Measurements from ENCODE around the gene FPR1. TPM values are rescaled to one million over a fixed set of nuclear protein-coding genes. Genes with fewer than 3 reads are reported as not detected.

FPR1 gene
- total RNA-seq, 2 donors from 2014 or later = 0.77 to 5.6 TPM

DNA sequence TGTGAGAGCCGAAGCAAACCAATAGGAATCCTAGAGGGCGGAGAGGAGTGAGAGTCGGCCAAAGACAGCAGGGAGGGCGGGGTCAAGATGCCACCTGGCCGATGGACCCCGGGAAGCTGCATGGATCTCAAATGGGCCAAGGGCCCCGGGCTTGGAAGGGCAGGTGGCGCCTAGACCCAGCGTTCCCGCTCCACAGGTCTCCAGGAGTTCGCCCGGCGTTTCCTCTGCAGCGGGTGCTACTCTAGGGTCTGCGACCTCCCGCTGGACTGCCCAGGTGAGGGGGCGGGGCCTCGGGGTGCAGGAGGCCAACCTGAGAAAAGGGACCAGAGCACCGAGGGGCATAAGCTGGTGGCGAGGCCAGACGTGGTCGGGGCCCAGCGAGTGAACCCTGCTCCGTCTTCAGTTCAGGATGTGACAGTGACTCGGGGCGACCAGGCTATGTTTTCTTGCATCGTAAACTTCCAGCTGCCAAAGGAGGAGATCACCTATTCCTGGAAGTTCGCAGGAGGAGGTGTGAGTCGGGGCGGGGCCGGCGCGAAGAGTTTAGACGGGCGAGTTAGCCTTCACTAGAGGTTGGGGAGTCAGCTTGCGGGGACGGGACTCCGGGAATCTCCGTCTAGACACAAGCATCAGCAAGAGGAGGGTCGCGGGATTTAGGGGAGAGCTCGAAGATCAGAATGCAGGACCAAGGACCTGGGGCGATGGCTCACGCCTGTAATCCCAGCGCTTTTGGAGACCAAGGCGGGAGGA lies 48.7 kb downstream of the FPR1 start:
- DNase-seq (ENCODE audit: low spot score) = peak; percentile 73
- intact Hi-C loops (cut with DNase I) = loop anchor here (5.0 kb wide), 1 partner anchor 336 kb away; the partner anchor contains the start of genes CLDND2 and ETFB
- Histone ChIP-seq H3K4me1 (replicated peaks) (peaks cover 13% of the 10 kb centered on the region), H3K36me3 (no peaks in the 10 kb centered on the region), H3K27ac (peak overlapping the region; percentile 88 to 91), H3K27me3 (replicated peaks; ENCODE audit: insufficient read depth) (no peaks in the 10 kb centered on the region), H3K9me3 (no peaks in the 10 kb centered on the region), H3K4me3 (peak overlapping the region; percentile 57 to 71)
- TF ChIP-seq, protein P1, sequence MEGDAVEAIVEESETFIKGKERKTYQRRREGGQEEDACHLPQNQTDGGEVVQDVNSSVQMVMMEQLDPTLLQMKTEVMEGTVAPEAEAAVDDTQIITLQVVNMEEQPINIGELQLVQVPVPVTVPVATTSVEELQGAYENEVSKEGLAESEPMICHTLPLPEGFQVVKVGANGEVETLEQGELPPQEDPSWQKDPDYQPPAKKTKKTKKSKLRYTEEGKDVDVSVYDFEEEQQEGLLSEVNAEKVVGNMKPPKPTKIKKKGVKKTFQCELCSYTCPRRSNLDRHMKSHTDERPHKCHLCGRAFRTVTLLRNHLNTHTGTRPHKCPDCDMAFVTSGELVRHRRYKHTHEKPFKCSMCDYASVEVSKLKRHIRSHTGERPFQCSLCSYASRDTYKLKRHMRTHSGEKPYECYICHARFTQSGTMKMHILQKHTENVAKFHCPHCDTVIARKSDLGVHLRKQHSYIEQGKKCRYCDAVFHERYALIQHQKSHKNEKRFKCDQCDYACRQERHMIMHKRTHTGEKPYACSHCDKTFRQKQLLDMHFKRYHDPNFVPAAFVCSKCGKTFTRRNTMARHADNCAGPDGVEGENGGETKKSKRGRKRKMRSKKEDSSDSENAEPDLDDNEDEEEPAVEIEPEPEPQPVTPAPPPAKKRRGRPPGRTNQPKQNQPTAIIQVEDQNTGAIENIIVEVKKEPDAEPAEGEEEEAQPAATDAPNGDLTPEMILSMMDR (IDR thresholded peaks at IDR 0.05) = no peak
- peak; percentile 36 for TF ChIP-seq POLR2A (IDR thresholded peaks at IDR 0.05)
- TF ChIP-seq POLR2AphosphoS5 (IDR thresholded peaks at IDR 0.05) = peak; percentile 59
- 36% methylated on average over 46 of the region's 46 CpGs for WGBS

DNA sequence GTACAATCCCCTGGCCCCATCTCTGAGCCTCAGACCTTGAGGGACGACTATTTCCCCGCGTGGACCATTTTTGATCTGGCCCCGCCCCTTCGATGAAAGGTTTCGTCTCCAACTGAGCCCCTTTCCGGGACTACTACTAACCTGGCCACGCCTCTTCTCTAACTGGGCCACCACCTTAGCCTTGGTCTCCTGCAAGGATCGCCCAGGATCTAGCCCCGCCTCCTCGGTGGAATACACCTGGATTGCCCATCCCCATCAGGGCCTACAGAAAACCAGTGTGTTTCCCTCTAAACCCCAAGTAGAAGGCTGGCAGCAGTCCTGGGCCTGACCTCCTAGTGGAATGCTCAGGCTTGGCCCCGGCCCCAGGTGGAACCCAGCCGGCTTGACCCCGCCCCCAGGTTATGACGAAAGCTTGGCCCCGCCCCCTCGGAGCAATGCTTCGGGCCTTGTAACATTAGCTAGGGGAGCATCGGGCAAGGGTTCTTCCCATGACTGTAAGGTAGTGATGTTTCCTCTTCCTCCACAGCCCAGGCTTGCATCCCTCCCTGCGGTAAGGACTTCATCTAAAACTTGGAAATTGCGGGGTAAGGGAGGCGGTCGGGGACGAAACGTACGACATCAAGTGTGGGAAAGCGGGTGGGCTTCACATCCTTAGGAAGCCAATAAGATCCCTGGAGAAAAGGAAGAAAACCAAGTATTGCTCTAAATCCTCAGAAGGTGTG lies 49.4 kb downstream of the FPR1 start:
- intact Hi-C loops (cut with DNase I) = loop anchor here (5.0 kb wide), 1 partner anchor 335 kb away; the partner anchor contains the start of genes CLDND2 and ETFB
- H3K4me1 ChIP-seq (replicated peaks) = peaks cover 13% of the 10 kb centered on the region
- no peaks in the 10 kb centered on the region for H3K36me3 ChIP-seq
- WGBS = 20% methylated on average over 27 of the region's 27 CpGs
- TF ChIP-seq, protein P1 (IDR thresholded peaks at IDR 0.05) = no peak
- peak; percentile 52 for TF ChIP-seq POLR2A (IDR thresholded peaks at IDR 0.05)
- peak; percentile 80 for TF ChIP-seq POLR2AphosphoS5 (IDR thresholded peaks at IDR 0.05)
- peak; percentile 85 for DNase-seq (ENCODE audit: low spot score)
- H3K4me3 ChIP-seq = peak overlapping the region in 1 of 2 donors; percentile 71
- H3K27me3 ChIP-seq (replicated peaks; ENCODE audit: insufficient read depth) = no peaks in the 10 kb centered on the region
- no peaks in the 10 kb centered on the region for H3K9me3 ChIP-seq
- peak overlapping the region; percentile 88 to 91 for H3K27ac ChIP-seq

DNA sequence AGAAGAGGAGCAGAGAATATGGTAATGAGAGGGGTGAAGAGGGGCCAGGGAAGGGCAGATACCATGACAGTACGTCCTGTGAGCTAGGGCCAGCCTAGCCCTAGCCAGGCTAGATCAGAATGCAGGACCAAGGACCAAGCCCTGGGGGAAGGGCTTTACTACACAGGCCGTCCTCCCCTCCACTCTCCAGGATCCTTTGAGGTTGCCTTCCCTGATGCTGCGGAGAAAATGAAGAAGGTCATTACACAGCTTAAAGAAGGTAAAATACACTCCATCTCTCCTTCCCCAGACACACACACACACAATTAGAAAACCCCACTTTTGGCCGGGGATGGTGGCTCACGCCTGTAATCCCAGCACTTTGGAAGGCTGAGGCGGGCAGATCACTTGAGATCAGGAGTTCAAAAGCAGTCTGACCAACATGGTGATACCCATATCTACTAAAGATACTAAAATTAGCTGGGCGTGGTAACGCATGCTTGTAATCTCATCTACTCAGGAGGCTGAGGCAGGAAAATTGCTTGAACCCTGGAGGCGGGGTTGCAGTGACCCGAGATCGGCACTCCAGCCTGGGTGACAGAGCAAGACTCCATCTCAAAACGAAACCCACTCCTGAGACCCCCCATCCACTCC lies 50.1 kb downstream of the FPR1 start:
- Histone ChIP-seq H3K4me3 (no peak overlapping the region), H3K4me1 (replicated peaks) (peaks cover 13% of the 10 kb centered on the region), H3K9me3 (no peaks in the 10 kb centered on the region), H3K27ac (peak overlapping the region; percentile 88 to 91), H3K36me3 (no peaks in the 10 kb centered on the region), H3K27me3 (replicated peaks; ENCODE audit: insufficient read depth) (no peaks in the 10 kb centered on the region)
- 79% methylated on average over 12 of the region's 12 CpGs for WGBS
- DNase-seq (ENCODE audit: low spot score) = no peak
- intact Hi-C loops (cut with DNase I) = loop anchor here (5.0 kb wide), 1 partner anchor 334 kb away; the partner anchor contains the start of genes CLDND2 and ETFB
- TF ChIP-seq, protein P1 (IDR thresholded peaks at IDR 0.05) = no peak
- TF ChIP-seq POLR2AphosphoS5 (IDR thresholded peaks at IDR 0.05) (no peak), POLR2A (IDR thresholded peaks at IDR 0.05) (no peak)

DNA sequence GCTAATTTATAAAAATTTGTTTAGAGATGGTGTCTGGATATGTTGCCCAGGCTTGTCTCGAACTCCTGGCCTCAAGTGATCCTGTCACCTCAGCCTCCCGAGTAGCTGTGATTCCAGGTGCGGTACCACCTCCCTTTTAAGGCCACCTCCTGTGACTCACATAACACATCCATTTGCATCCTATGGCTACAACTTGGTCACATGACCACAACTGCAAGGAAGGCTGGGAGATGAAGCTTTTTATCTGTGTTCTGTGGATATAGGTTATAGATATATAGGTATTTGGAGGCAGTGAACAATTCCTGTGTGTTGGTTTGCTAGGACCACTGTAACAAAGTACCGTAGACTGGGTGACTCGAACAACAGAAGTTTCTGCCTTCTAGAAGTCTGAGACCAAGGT lies 52.5 kb downstream of the FPR1 start:
- intact Hi-C loops (cut with DNase I) = no loop called here

More for the DNA sequence above, 52.5 kb downstream of the FPR1 start:
- DNase-seq (ENCODE audit: low spot score) = no peak
- Histone ChIP-seq H3K4me1 (replicated peaks) (peaks cover 13% of the 10 kb centered on the region), H3K27me3 (replicated peaks; ENCODE audit: insufficient read depth) (no peaks in the 10 kb centered on the region), H3K4me3 (no peak overlapping the region), H3K36me3 (no peaks in the 10 kb centered on the region), H3K9me3 (no peaks in the 10 kb centered on the region), H3K27ac (no peak overlapping the region)
- TF ChIP-seq POLR2AphosphoS5 (IDR thresholded peaks at IDR 0.05) (no peak), POLR2A (IDR thresholded peaks at IDR 0.05) (no peak)
- TF ChIP-seq, protein P1 (IDR thresholded peaks at IDR 0.05) = no peak
- 89% methylated on average over 5 of the region's 5 CpGs for WGBS
